Natural killer cell (primary cell): ENCODE measurements around the gene DDOST. TPM values are rescaled to one million over a fixed set of nuclear protein-coding genes. Genes with fewer than 3 reads are reported as not detected.

ENCODE experiments used
- ATAC-seq, 3 donors: fragments of 150-1000 bp in 2 of 3; fragments of 200-7000 bp in 1 of 3; cut with Tn5 transposase; 1 replicate in 1 of 3; 2 replicates in 2 of 3; pipeline ENCODE4 v1.10.0; 2021; ENCODE audit warnings: mild to moderate bottlenecking in 2 of 3, moderate library complexity in 2 of 3
- DNase-seq, 2 donors: peaks; one replicate each; pipeline versions ENCODE4 v3.0.0 to v3.0.0-alpha.2; 2013 to 2021; ENCODE audit warnings: mixed read lengths in 1 of 2
- H3K27ac ChIP-seq: one replicate; pipeline ENCODE4 v1.5.1; 2013; ENCODE audit warnings: mild to moderate bottlenecking, low read length
- H3K27me3 ChIP-seq: one replicate; pipeline ENCODE4 v1.6.1; 2013; ENCODE audit warnings: low read length; ENCODE audit not compliant: control insufficient read depth, insufficient read depth
- H3K36me3 ChIP-seq: one replicate; pipeline ENCODE4 v1.6.1; 2013; ENCODE audit warnings: low read length; ENCODE audit not compliant: control insufficient read depth, insufficient read depth
- H3K4me1 ChIP-seq: one replicate; pipeline ENCODE4 v1.6.1; 2013; ENCODE audit warnings: low read length; ENCODE audit not compliant: control insufficient read depth, insufficient read depth
- H3K4me3 ChIP-seq: one replicate; pipeline ENCODE4 v1.5.1; 2013; ENCODE audit warnings: low read length
- H3K9me3 ChIP-seq: one replicate; pipeline ENCODE4 v1.6.1; 2013; ENCODE audit warnings: low read length; ENCODE audit not compliant: control insufficient read depth, insufficient read depth
- H3K27ac Mint-ChIP-seq, 2 donors: one replicate each; pipeline ENCODE4 v1.8.0; 2022; ENCODE audit warnings: mild to moderate bottlenecking in 2 of 2, mixed read lengths in 2 of 2, moderate library complexity in 1 of 2
- H3K27me3 Mint-ChIP-seq, 2 donors: one replicate each; pipeline ENCODE4 v1.8.0; 2022; ENCODE audit warnings: low read depth in 2 of 2, mixed read lengths in 2 of 2
- H3K36me3 Mint-ChIP-seq: one replicate; pipeline ENCODE4 v1.8.0; 2022; ENCODE audit warnings: mixed read lengths
- H3K4me1 Mint-ChIP-seq, 2 donors: one replicate each; pipeline ENCODE4 v1.8.0; 2022; ENCODE audit warnings: mixed read lengths in 2 of 2
- H3K4me3 Mint-ChIP-seq: one replicate; pipeline ENCODE4 v1.8.0; 2022; ENCODE audit warnings: mild to moderate bottlenecking, moderate library complexity, mixed read lengths
- H3K9me3 Mint-ChIP-seq, 2 donors: one replicate each; pipeline ENCODE4 v1.8.0; 2022; ENCODE audit warnings: mixed read lengths in 2 of 2
- CTCF ChIP-seq: fragments of 200-600 bp; IDR thresholded peaks from one replicate; pipeline ENCODE4 v1.8.0; 2022; ENCODE audit warnings: antibody characterized with exemption
- WGBS: methylation state at CpG from one replicate; pipeline ENCODE4 v1.1.7; 2013; ENCODE audit warnings: missing lambda C conversion rate; ENCODE audit not compliant: insufficient coverage; 5-methylcytosine and 5-hydroxymethylcytosine counted together
- intact Hi-C: fragments of 100-400 bp; cut with micrococcal nuclease; formaldehyde crosslinking; loops from one replicate; pipeline ENCODE4 v1.14.2; 2022
- total RNA-seq, 4 donors: library from RNA; stranded (reverse); fragments of 120-200 nt in 1 of 4; gene quantifications; one replicate each; pipeline versions ENCODE4 v1.2.3 to v1.2.4, GENCODE V29; 2013 to 2022

Gene DDOST
- total RNA-seq, 3 donors from 2014 or later (not counting 1 experiment from before 2014, with no cell fraction given) = 137 to 158 (median 153) TPM

- H3K27ac ChIP-seq = no peak overlapping the region
These were observed 35.7 kb downstream of the DDOST start for GRCh38 chr1:20625176-20626097.

GRCh38 chr1:20624709-20625108 lies 36.5 kb downstream of the DDOST start:
- intact Hi-C loops = no loop called here
- Histone ChIP-seq H3K36me3 (no peaks in the 10 kb centered on the region), H3K9me3 (no peaks in the 10 kb centered on the region), H3K4me3 (no peak overlapping the region), H3K4me1 (no peaks in the 10 kb centered on the region), H3K27ac (no peak overlapping the region), H3K27me3 (no peaks in the 10 kb centered on the region)
- Mint-ChIP-seq H3K4me3 (no peak overlapping the region), H3K27me3 (peaks cover 12 to 21% of the 10 kb centered on the region in 2 donors), H3K36me3 (no peaks in the 10 kb centered on the region), H3K9me3 (no peaks in the 10 kb centered on the region), H3K4me1 (no peaks in the 10 kb centered on the region), H3K27ac (no peak overlapping the region)
- TF ChIP-seq CTCF = no peak
- WGBS = 79% methylated on average over 1 of the region's 1 CpG
- no peak for ATAC-seq
- no peak for DNase-seq

More at GRCh38 chr1:20625176-20626097, 35.7 kb downstream of the DDOST start:
- Histone ChIP-seq H3K4me1 (no peaks in the 10 kb centered on the region), H3K9me3 (no peaks in the 10 kb centered on the region), H3K4me3 (no peak overlapping the region), H3K36me3 (no peaks in the 10 kb centered on the region), H3K27me3 (no peaks in the 10 kb centered on the region)
- H3K27me3 Mint-ChIP-seq = peaks cover 10 to 21% of the 10 kb centered on the region in 2 donors
- no peaks in the 10 kb centered on the region for H3K9me3 Mint-ChIP-seq
- intact Hi-C loops = no loop called here
- no peak overlapping the region for H3K27ac Mint-ChIP-seq
- H3K4me3 Mint-ChIP-seq = no peak overlapping the region
- 92% methylated on average over 3 of the region's 3 CpGs for WGBS
- ATAC-seq (no peak), DNase-seq (no peak)
- no peaks in the 10 kb centered on the region for H3K36me3 Mint-ChIP-seq
- no peak for TF ChIP-seq CTCF
- H3K4me1 Mint-ChIP-seq = no peaks in the 10 kb centered on the region

GRCh38 chr1:20621012-20621411 lies 40.2 kb downstream of the DDOST start:
- Mint-ChIP-seq H3K4me3 (no peak overlapping the region), H3K9me3 (no peaks in the 10 kb centered on the region), H3K27ac (no peak overlapping the region), H3K36me3 (no peaks in the 10 kb centered on the region), H3K4me1 (no peaks in the 10 kb centered on the region), H3K27me3 (peaks cover 0 to 11% of the 10 kb centered on the region in 2 donors)
- Histone ChIP-seq H3K27me3 (no peaks in the 10 kb centered on the region), H3K36me3 (no peaks in the 10 kb centered on the region), H3K9me3 (no peaks in the 10 kb centered on the region), H3K27ac (no peak overlapping the region), H3K4me1 (no peaks in the 10 kb centered on the region), H3K4me3 (no peak overlapping the region)
- DNase-seq (no peak), ATAC-seq (no peak)
- intact Hi-C loops = no loop called here
- WGBS = 86% methylated on average over 6 of the region's 6 CpGs
- TF ChIP-seq CTCF = no peak
